Measurements from ENCODE around the gene PRRG2. TPM values are rescaled to one million over a fixed set of nuclear protein-coding genes. Genes with fewer than 3 reads are reported as not detected.

The PRRG2 gene
- total RNA-seq, 1 experiment from 2014 or later, result 3.3 TPM

DNA sequence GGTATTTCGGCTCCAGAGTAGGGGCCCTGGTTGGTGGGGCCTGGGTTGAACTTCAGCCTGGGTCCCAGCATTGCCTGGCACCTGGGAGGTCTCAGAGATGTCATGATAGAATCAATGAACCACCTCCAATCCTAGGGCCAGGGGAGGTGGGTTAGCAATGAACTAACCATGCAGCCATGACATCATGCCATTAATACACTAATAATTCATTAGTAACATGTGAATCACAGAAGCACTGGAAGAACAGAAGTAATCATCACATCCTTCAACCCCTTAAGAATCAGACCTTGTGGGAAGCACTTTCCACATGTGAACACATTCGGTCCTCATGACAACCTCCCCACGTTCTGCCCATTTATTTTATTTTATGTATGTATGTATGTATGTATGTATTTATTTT is 7.7 kb upstream of the PRRG2 start:
- Histone ChIP-seq H3K9ac (ENCODE audit: extremely low read depth, insufficient read length, low read length) (no peak overlapping the region), H4K5ac (ENCODE audit: insufficient read length, low read depth, low read length) (no peak overlapping the region), H2AK5ac (ENCODE audit: insufficient read length, low read length) (no peak overlapping the region), H2BK15ac (ENCODE audit: low read depth, low read length) (no peak overlapping the region), H4K91ac (ENCODE audit: insufficient read length, low read depth, low read length) (no peak overlapping the region), H3K56ac (ENCODE audit: insufficient read length, low read depth, low read length) (no peak overlapping the region), H3K27me3 (ENCODE audit: insufficient read depth, low read length) (no peaks in the 10 kb centered on the region), H3K4me2 (ENCODE audit: insufficient read depth, insufficient read length, low read length) (no peak overlapping the region), H3K23ac (ENCODE audit: insufficient read length, low read depth, low read length) (no peak overlapping the region), H3T11ph (ENCODE audit: low read length) (no peak overlapping the region), H2BK12ac (ENCODE audit: insufficient read length, low read depth, low read length) (no peak overlapping the region), H2BK120ac (ENCODE audit: low read depth, low read length, poor library complexity, severe bottlenecking) (no peak overlapping the region), H3K9me3 (ENCODE audit: control insufficient read depth, low read depth, low read length) (no peaks in the 10 kb centered on the region), H2BK20ac (ENCODE audit: low read depth, low read length, poor library complexity, severe bottlenecking) (no peak overlapping the region), H4K8ac (replicated peaks; ENCODE audit: insufficient read length, low read depth, low read length) (no peak overlapping the region), H3K79me2 (ENCODE audit: insufficient read depth, low read length) (peaks cover under 1% of the 10 kb centered on the region; the same call in 1 of the 2 replicates), H3K23me2 (ENCODE audit: insufficient read length, low read depth, low read length, poor library complexity, severe bottlenecking) (no peaks in the 10 kb centered on the region), H3K27ac (ENCODE audit: insufficient read length, low read depth, low read length) (no peak overlapping the region), H3K4me1 (ENCODE audit: insufficient read depth, low read length) (no peaks in the 10 kb centered on the region), H3K4ac (ENCODE audit: low read depth, low read length) (no peak overlapping the region), H2BK5ac (ENCODE audit: insufficient read length, low read length) (no peak overlapping the region), H3K18ac (ENCODE audit: insufficient read length, low read depth, low read length) (no peak overlapping the region), H4K20me1 (ENCODE audit: control insufficient read depth, insufficient read depth, insufficient read length) (no peaks in the 10 kb centered on the region), H3K14ac (ENCODE audit: insufficient read depth, low read length) (no peak overlapping the region), H2AFZ (ENCODE audit: low read length) (no peak overlapping the region), H3K79me1 (ENCODE audit: insufficient read depth, low read depth, low read length, poor library complexity, severe bottlenecking) (no peaks in the 10 kb centered on the region)
- TF ChIP-seq, protein P1, sequence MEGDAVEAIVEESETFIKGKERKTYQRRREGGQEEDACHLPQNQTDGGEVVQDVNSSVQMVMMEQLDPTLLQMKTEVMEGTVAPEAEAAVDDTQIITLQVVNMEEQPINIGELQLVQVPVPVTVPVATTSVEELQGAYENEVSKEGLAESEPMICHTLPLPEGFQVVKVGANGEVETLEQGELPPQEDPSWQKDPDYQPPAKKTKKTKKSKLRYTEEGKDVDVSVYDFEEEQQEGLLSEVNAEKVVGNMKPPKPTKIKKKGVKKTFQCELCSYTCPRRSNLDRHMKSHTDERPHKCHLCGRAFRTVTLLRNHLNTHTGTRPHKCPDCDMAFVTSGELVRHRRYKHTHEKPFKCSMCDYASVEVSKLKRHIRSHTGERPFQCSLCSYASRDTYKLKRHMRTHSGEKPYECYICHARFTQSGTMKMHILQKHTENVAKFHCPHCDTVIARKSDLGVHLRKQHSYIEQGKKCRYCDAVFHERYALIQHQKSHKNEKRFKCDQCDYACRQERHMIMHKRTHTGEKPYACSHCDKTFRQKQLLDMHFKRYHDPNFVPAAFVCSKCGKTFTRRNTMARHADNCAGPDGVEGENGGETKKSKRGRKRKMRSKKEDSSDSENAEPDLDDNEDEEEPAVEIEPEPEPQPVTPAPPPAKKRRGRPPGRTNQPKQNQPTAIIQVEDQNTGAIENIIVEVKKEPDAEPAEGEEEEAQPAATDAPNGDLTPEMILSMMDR (conservative IDR thresholded peaks at IDR 0.05), result no peak
- no peaks in the 10 kb centered on the region for H3K9me3 Mint-ChIP-seq
- H3K27me3 Mint-ChIP-seq (ENCODE audit: low read depth), result no peaks in the 10 kb centered on the region
- DNase-seq, result no peak
- 0 out of 7 replicates have a peak overlapping the region, but pooled peaks of 1 of the 3 experiments have one; percentile 13 for H3K27ac Mint-ChIP-seq
- H3K4me3 Mint-ChIP-seq, result no peak overlapping the region
- H3K4me1 Mint-ChIP-seq, result peaks cover 11 to 15% of the 10 kb centered on the region in 2 experiments
- H3K36me3 Mint-ChIP-seq (ENCODE audit: insufficient read depth in 1 of 3, low read depth in 3 of 3), result peaks cover 2 to 20% (median 12%) of the 10 kb centered on the region in 3 experiments; a peak in 6 of 7 replicates
- no CpG with 5 or more reads among the region's 3 CpGs for WGBS (ENCODE audit: extremely low coverage, insufficient read length, low lambda C conversion rate)

Measured in H9 (cell line).